Dendritic cell treated with granulocyte-macrophage colony-stimulating factor and Interleukin-4, amounts not matched to agents 40 ng/mL and 50 ng/mL, for 4 days (primary cell): ENCODE measurements around the gene TMED1.

ENCODE experiments used
- H3K27ac Mint-ChIP-seq: one replicate; pipeline ENCODE4 v1.8.0; 2022; ENCODE audit warnings: mild to moderate bottlenecking, mixed read lengths
- H3K27me3 Mint-ChIP-seq: one replicate; pipeline ENCODE4 v1.8.0; 2022; ENCODE audit warnings: mild to moderate bottlenecking, mixed read lengths
- H3K36me3 Mint-ChIP-seq: one replicate; pipeline ENCODE4 v1.8.0; 2022; ENCODE audit warnings: low read depth, mixed read lengths
- H3K4me1 Mint-ChIP-seq: one replicate; pipeline ENCODE4 v1.8.0; 2022; ENCODE audit warnings: low read depth, mixed read lengths
- H3K4me3 Mint-ChIP-seq: one replicate; pipeline ENCODE4 v1.8.0; 2022; ENCODE audit warnings: mild to moderate bottlenecking, moderate library complexity, mixed read lengths
- H3K9me3 Mint-ChIP-seq: one replicate; pipeline ENCODE4 v1.8.0; 2022; ENCODE audit warnings: mixed read lengths
- intact Hi-C: fragments of 100-400 bp; cut with micrococcal nuclease; formaldehyde crosslinking; loops from one replicate; pipeline ENCODE4 v1.15.0; 2022

Gene TMED1

DNA sequence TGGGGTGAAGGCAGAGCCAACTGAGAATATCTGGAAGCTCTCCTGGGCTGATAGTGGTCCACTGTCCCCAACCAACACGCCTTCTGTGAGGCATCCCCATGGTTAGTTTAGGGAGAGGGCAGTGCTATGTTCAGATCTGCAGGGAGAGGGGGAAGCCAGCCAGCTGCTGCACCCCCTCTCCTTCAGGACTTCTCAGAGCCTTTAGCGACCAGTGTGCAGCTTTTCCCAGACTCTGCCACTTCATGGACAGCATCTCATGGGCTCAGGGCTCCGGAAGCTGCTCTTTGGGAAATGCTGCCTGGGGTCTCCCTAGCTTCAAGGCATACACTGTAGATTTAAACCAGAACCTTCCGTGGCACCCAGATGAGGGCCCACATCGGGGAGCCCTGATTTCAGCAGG lies 33.5 kb downstream of the TMED1 start:
- H3K4me1 Mint-ChIP-seq: peaks cover 28% of the 10 kb centered on the region
- no peak overlapping the region for H3K27ac Mint-ChIP-seq
- no peak overlapping the region for H3K4me3 Mint-ChIP-seq
- peaks cover 89% of the 10 kb centered on the region for H3K36me3 Mint-ChIP-seq
- no peaks in the 10 kb centered on the region for H3K9me3 Mint-ChIP-seq
- H3K27me3 Mint-ChIP-seq: no peaks in the 10 kb centered on the region
- intact Hi-C loops: no loop called here

DNA sequence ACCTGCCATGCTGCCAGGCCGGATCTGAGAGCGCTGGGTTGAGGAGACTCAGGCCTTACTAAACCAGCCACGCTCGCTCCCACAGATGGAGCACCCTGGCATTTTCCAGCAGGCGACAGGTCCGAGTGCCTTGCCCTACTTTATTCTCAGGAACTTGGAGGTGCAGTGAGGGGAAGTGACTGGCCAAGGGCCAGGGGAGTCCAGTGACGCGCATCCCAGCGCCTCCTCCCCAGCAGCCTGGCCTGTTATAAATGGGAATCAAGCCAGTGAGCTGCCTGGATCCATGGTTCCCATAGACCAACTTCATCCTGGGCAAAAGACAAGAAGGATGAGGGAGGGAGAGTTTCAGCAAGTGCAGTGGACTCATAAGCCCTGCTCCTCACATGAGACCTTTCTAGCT lies 35.5 kb downstream of the TMED1 start:
- no peak overlapping the region for H3K4me3 Mint-ChIP-seq
- H3K36me3 Mint-ChIP-seq: peaks cover 100% of the 10 kb centered on the region
- peaks cover 23% of the 10 kb centered on the region for H3K4me1 Mint-ChIP-seq
- H3K27me3 Mint-ChIP-seq: no peaks in the 10 kb centered on the region
- no peaks in the 10 kb centered on the region for H3K9me3 Mint-ChIP-seq
- intact Hi-C loops: no loop called here
- no peak overlapping the region for H3K27ac Mint-ChIP-seq

DNA sequence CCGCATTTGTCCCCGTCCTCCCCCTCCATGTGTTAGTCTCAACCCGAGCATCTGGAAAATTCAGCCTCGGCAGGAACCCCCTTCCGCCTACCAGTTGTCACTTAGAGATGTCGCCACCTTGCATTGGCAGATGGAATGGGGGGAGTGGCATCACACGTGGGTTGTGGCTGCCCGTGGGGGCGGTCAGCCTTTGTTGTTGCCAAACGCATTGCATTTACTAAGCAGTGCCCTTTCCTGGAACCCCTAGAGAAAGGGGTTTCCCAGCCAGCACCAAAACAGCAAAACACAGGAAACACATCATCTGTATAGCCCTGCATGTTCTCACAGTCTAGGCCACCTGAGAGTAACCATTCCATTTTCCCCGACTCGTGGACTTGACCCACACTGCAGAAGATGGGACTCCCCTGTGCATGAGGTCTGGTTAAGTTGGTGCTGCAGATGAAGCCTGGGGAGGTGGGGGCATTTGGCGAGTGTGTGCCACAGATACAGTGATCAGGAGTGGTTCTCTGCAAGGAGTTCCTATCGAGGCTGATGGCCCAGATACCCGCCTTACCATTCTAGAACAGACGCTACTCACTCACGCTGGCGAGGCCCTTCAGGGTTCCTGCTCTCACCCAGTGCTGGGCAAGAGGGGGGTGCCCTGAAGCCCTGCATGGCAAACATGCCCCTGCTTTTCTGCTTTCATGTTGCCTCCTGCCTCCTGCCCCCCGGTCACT lies 38.3 kb downstream of the TMED1 start:
- Mint-ChIP-seq H3K4me3 (no peak overlapping the region), H3K4me1 (no peaks in the 10 kb centered on the region), H3K36me3 (peaks cover 100% of the 10 kb centered on the region)

GRCh38 chr19:10797078-10797477 lies 38.9 kb downstream of the TMED1 start:
- intact Hi-C loops: no loop called here
- H3K4me1 Mint-ChIP-seq: no peaks in the 10 kb centered on the region
- no peak overlapping the region for H3K27ac Mint-ChIP-seq
- H3K27me3 Mint-ChIP-seq: no peaks in the 10 kb centered on the region
- H3K4me3 Mint-ChIP-seq: no peak overlapping the region
- H3K9me3 Mint-ChIP-seq: no peaks in the 10 kb centered on the region
- H3K36me3 Mint-ChIP-seq: peaks cover 100% of the 10 kb centered on the region

More for the DNA sequence above, 38.3 kb downstream of the TMED1 start:
- H3K27me3 Mint-ChIP-seq: no peaks in the 10 kb centered on the region
- H3K9me3 Mint-ChIP-seq: no peaks in the 10 kb centered on the region
- no peak overlapping the region for H3K27ac Mint-ChIP-seq
- intact Hi-C loops: no loop called here

- H3K9me3 Mint-ChIP-seq: no peaks in the 10 kb centered on the region
- no peaks in the 10 kb centered on the region for H3K4me1 Mint-ChIP-seq
- intact Hi-C loops: no loop called here
- no peak overlapping the region for H3K4me3 Mint-ChIP-seq
- H3K27me3 Mint-ChIP-seq: no peaks in the 10 kb centered on the region
- H3K27ac Mint-ChIP-seq: no peak overlapping the region
- peaks cover 100% of the 10 kb centered on the region for H3K36me3 Mint-ChIP-seq
Observed at GRCh38 chr19:10796653-10797052, 39.4 kb downstream of the TMED1 start.

GRCh38 chr19:10789866-10790265 lies 46.1 kb downstream of the TMED1 start:
- peaks cover 36% of the 10 kb centered on the region for H3K4me1 Mint-ChIP-seq
- H3K4me3 Mint-ChIP-seq: no peak overlapping the region
- no peak overlapping the region for H3K27ac Mint-ChIP-seq
- intact Hi-C loops: loop anchor here (10.0 kb wide), 1 partner anchor 75 kb away; no protein-coding TSS in a partner anchor
- H3K9me3 Mint-ChIP-seq: no peaks in the 10 kb centered on the region
- peaks cover 100% of the 10 kb centered on the region for H3K36me3 Mint-ChIP-seq
- no peaks in the 10 kb centered on the region for H3K27me3 Mint-ChIP-seq

DNA sequence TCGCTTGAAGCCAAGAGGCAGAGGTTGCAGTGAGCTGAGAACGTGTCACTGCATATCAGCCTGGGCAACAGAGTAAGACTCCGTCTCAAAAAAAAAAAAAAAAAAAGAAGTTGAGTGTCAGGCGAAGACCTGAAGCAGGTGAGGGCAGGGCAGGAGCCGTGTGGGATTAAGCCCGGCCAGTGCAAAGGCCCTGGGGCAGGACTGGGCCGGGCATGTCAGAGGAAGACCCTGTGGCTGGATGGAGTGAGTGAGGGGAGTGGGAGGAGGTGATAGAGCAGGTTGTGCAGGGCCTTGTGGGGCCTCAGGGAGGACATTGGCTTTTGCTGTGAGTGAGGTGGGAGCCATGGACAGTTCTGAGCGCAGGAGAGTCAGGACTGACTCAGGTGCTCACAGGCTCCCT lies 47.9 kb downstream of the TMED1 start:
- peaks cover 49% of the 10 kb centered on the region for H3K4me1 Mint-ChIP-seq
- H3K27ac Mint-ChIP-seq: peak overlapping the region; percentile 44
- intact Hi-C loops: loop anchor here (10.0 kb wide), 1 partner anchor 77 kb away; no protein-coding TSS in a partner anchor
- H3K36me3 Mint-ChIP-seq: peaks cover 98% of the 10 kb centered on the region
- no peaks in the 10 kb centered on the region for H3K27me3 Mint-ChIP-seq
- H3K9me3 Mint-ChIP-seq: no peaks in the 10 kb centered on the region
- H3K4me3 Mint-ChIP-seq: no peak overlapping the region

DNA sequence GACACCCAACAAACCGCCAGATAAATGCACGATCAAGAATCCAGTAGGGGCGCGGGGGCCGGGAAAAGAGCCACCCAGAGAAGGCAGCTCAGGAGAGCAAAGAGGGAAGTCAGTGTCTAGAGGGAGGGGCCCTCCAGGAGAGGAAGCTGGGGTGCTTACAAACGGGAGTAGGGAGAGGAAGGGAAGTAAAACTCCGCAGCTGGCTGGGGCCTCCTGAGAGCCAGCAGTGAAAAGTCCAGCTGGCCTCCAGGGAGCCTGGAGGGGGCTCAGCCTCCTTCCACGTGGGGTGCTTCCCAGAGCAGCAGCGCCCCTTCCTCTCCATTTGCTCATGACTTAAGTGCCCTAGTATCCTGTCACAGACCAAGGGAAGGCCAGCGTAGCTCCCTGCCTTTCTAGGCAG lies 51.8 kb downstream of the TMED1 start:
- Mint-ChIP-seq H3K27ac (peak overlapping the region; percentile 94), H3K36me3 (peaks cover 98% of the 10 kb centered on the region), H3K4me1 (peaks cover 85% of the 10 kb centered on the region), H3K4me3 (peak overlapping the region; percentile 51), H3K9me3 (no peaks in the 10 kb centered on the region), H3K27me3 (no peaks in the 10 kb centered on the region)
- intact Hi-C loops: loop anchor here (2.0 to 10.0 kb wide), 2 partner anchors 29 to 81 kb away; no protein-coding TSS in a partner anchor

DNA sequence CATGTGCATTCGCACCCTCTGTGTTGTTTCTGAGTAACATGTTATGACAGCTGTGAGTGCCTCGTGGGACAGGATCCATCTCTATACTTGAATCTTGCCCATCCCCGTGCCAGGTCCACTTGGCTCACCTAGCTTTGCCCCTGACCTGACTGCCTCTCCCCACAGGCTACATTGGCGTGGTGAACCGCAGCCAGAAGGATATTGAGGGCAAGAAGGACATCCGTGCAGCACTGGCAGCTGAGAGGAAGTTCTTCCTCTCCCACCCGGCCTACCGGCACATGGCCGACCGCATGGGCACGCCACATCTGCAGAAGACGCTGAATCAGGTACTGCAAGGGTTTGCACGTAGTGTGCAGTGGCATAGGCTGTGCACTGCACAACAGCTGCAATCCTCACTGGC lies 53.2 kb downstream of the TMED1 start:
- H3K9me3 Mint-ChIP-seq: no peaks in the 10 kb centered on the region
- intact Hi-C loops: loop anchor here (10.0 kb wide), 1 partner anchor 82 kb away; no protein-coding TSS in a partner anchor
- H3K36me3 Mint-ChIP-seq: peaks cover 95% of the 10 kb centered on the region
- H3K27ac Mint-ChIP-seq: peak overlapping the region; percentile 94
- H3K4me1 Mint-ChIP-seq: peaks cover 83% of the 10 kb centered on the region
- H3K4me3 Mint-ChIP-seq: peak overlapping the region; percentile 18
- no peaks in the 10 kb centered on the region for H3K27me3 Mint-ChIP-seq
